Osteoblast (primary cell): ENCODE measurements around the gene DCST2. TPM values are rescaled to one million over a fixed set of nuclear protein-coding genes. Genes with fewer than 3 reads are reported as not detected.

Source experiments
- DNase-seq: peaks from one replicate; pipeline ENCODE4 v3.0.0; 2011; ENCODE audit warnings: low spot score, mixed read lengths; ENCODE audit not compliant: insufficient read length; ENCODE audit errors: missing footprints
- H2AFZ ChIP-seq: 2 replicates; pipeline ENCODE4 v1.6.0; 2011; ENCODE audit warnings: mild to moderate bottlenecking, low read length
- H3K27ac ChIP-seq: 2 replicates; pipeline ENCODE4 v1.5.1; 2011; ENCODE audit warnings: mild to moderate bottlenecking, low read depth, low read length, moderate library complexity
- H3K27me3 ChIP-seq: 2 replicates; pipeline ENCODE4 v1.6.0; 2012; ENCODE audit warnings: mild to moderate bottlenecking, control low read depth, inconsistent platforms, low read length, moderate library complexity; ENCODE audit not compliant: insufficient read depth
- H3K36me3 ChIP-seq: 2 replicates; pipeline ENCODE4 v1.5.1; 2011; ENCODE audit warnings: mild to moderate bottlenecking, low read length, control low read depth, moderate library complexity; ENCODE audit not compliant: insufficient read depth
- H3K4me1 ChIP-seq: 2 replicates; pipeline ENCODE4 v1.5.1; 2011; ENCODE audit warnings: mild to moderate bottlenecking, low read length, control low read depth, moderate library complexity; ENCODE audit not compliant: insufficient read depth
- H3K4me2 ChIP-seq: 2 replicates; pipeline ENCODE4 v1.6.0; 2011; ENCODE audit warnings: mild to moderate bottlenecking, low read length; ENCODE audit not compliant: insufficient read depth
- H3K4me3 ChIP-seq: fragments of 200-600 bp; sonication (generic); 3 replicates; pipeline ENCODE4 v1.5.1; 2012; ENCODE audit warnings: mild to moderate bottlenecking, low read length, inconsistent platforms; ENCODE audit not compliant: insufficient read depth
- H3K79me2 ChIP-seq: 2 replicates; pipeline ENCODE4 v1.6.0; 2012; ENCODE audit warnings: mild to moderate bottlenecking, low read length, control low read depth, inconsistent platforms; ENCODE audit not compliant: insufficient read depth
- H3K9me3 ChIP-seq: 2 replicates; pipeline ENCODE4 v1.5.1; 2011; ENCODE audit warnings: low read depth, low read length, control low read depth
- H4K20me1 ChIP-seq: 2 replicates; pipeline ENCODE4 v1.6.0; 2012; ENCODE audit warnings: mild to moderate bottlenecking, low read length, control low read depth; ENCODE audit not compliant: insufficient read depth
- CTCF ChIP-seq: IDR thresholded peaks from 2 replicates; pipeline ENCODE4 v1.5.1; 2011; ENCODE audit warnings: mild to moderate bottlenecking, low read depth, low read length, moderate library complexity; ENCODE audit errors: extremely low read depth
- total RNA-seq: library from RNA; depleted of rRNA; stranded (reverse); fragments of >200 nt; gene quantifications from 2 replicates; pipeline ENCODE4 v1.2.3, GENCODE V29; 2012

Gene DCST2
- total RNA-seq, 1 donor = not detected

GRCh38 chr1:155063550-155064110 lies 30.0 kb upstream of the DCST2 start, which contains the start of gene EFNA4:
Gene EFNA4 (plus strand): TSS chr1:155063740. CDS start chr1:155063824, 84 bp downstream.
- H2AFZ ChIP-seq = peak within 1 kb of the TSS; percentile 83
- DNase-seq = peak; percentile 99

GRCh38 chr1:155062702-155063411 lies 29.3 kb upstream of the DCST2 start:
- H3K27ac ChIP-seq = no peak overlapping the region
- peak overlapping the region; percentile 97 for H3K4me3 ChIP-seq
- H4K20me1 ChIP-seq = peaks cover 20% of the 10 kb centered on the region
- H3K27me3 ChIP-seq = no peaks in the 10 kb centered on the region
- no peak overlapping the region for H2AFZ ChIP-seq
- H3K4me1 ChIP-seq = peaks cover 19% of the 10 kb centered on the region
- peaks cover 6% of the 10 kb centered on the region for H3K36me3 ChIP-seq
- H3K79me2 ChIP-seq = no peaks in the 10 kb centered on the region
- DNase-seq = peak; percentile 94
- H3K9me3 ChIP-seq = no peaks in the 10 kb centered on the region
- peak; percentile 57 for TF ChIP-seq CTCF
- H3K4me2 ChIP-seq = peak overlapping the region; percentile 90

More at GRCh38 chr1:155063550-155064110, 30.0 kb upstream of the DCST2 start, which contains the start of gene EFNA4:
- H3K4me1 ChIP-seq = peaks cover 19% of the 10 kb centered on the region
- H3K27ac ChIP-seq = peak within 1 kb of the TSS; percentile 48
- H3K36me3 ChIP-seq = no peaks in the 10 kb centered on the region
- no peaks in the 10 kb centered on the region for H3K9me3 ChIP-seq
- peaks cover 20% of the 10 kb centered on the region for H4K20me1 ChIP-seq
- no peaks in the 10 kb centered on the region for H3K79me2 ChIP-seq
- H3K4me3 ChIP-seq = peak within 1 kb of the TSS; percentile 97
- H3K4me2 ChIP-seq = peak within 1 kb of the TSS; percentile 90
- TF ChIP-seq CTCF = no peak
- H3K27me3 ChIP-seq = no peaks in the 10 kb centered on the region

GRCh38 chr1:155062151-155062686 lies 28.6 kb upstream of the DCST2 start:
- H3K4me3 ChIP-seq = no peak overlapping the region
- no peak overlapping the region for H3K4me2 ChIP-seq
- H3K79me2 ChIP-seq = no peaks in the 10 kb centered on the region
- H4K20me1 ChIP-seq = peaks cover 20% of the 10 kb centered on the region
- no peak for DNase-seq
- no peak overlapping the region for H3K27ac ChIP-seq
- no peak overlapping the region for H2AFZ ChIP-seq
- H3K36me3 ChIP-seq = peaks cover 13% of the 10 kb centered on the region
- peaks cover 19% of the 10 kb centered on the region for H3K4me1 ChIP-seq
- no peaks in the 10 kb centered on the region for H3K27me3 ChIP-seq
- H3K9me3 ChIP-seq = no peaks in the 10 kb centered on the region
- no peak for TF ChIP-seq CTCF
